Measurements from ENCODE around the gene QSOX1. TPM values are rescaled to one million over a fixed set of nuclear protein-coding genes. Genes with fewer than 3 reads are reported as not detected.

Gene QSOX1
- total and polyA plus RNA-seq, 2 donors (not counting 3 experiments of a cell fraction or from before 2014, with no cell fraction given), result 256 to 415 TPM

DNA sequence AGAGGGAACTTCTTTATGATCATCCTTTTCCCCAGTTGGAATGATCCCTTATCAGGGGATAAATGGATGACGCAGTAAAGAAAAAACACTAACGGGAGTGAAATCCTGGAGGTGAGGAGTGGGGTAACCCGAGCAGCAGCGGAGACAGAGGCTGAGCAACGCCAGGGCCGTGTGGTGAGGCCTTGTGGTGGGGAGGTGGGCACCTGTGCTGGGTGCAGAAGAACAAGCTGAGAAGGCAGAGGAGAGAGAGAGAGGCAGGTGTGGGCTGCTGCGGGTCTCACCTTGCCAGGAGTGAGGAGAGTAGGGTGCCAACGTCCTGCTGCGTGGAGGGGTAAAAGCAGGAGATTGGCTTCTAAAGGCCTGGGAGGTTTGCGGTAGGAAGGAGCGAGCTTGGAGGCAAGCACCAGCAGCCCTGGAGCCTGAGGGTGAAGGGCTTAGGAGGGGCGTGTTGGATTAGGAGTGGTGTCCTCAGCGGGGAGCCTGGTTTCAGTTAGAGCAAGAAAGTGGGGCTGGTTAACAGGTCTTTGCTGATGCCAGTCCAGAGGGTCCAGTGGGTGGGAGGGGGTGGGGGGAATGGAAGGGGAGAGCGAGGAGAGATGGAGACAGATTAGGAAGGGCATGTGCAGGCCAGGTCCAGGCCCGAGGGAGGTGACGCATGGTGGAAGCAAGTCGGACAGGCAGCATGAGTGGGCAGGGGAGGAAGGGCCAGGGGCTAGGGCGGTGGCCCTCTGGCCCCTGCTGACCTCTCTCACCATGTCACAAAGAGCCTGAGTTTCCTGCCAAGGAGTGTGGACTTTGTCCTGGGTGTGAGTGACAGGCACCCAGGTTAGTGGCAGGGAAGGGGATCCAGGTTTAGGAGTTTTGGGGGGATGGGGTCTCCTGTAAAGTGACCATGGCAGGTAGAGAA is 38.7 kb downstream of the QSOX1 start:
- no TSS peak for BruUV-seq (replicated peaks)
- TF ChIP-seq, protein P1, sequence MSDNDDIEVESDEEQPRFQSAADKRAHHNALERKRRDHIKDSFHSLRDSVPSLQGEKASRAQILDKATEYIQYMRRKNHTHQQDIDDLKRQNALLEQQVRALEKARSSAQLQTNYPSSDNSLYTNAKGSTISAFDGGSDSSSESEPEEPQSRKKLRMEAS (IDR thresholded peaks at IDR 0.05; ENCODE audit: insufficient read depth, insufficient read length), result no peak
- TF ChIP-seq POLR2A (IDR thresholded peaks at IDR 0.05; ENCODE audit: low read depth, low read length), result no peak
- TF ChIP-seq MYC (IDR thresholded peaks at IDR 0.05; ENCODE audit: low read depth, low read length), result no peak
- no peak for TF ChIP-seq EZH2 (IDR thresholded peaks at IDR 0.05; ENCODE audit: borderline replicate concordance, low read depth, low read length, severe bottlenecking)
- no peak for TF ChIP-seq GATA2 (IDR thresholded peaks at IDR 0.05; ENCODE audit: insufficient read depth, insufficient read length, low read depth, low read length)
- no peak for TF ChIP-seq POLR2AphosphoS5 (IDR thresholded peaks at IDR 0.05; ENCODE audit: insufficient read depth, low read depth, low read length)
- TF ChIP-seq JUN (IDR thresholded peaks at IDR 0.05; ENCODE audit: borderline replicate concordance, insufficient read depth, insufficient read length, low read depth), result no peak
- no peak for TF ChIP-seq FOS (IDR thresholded peaks at IDR 0.05; ENCODE audit: borderline replicate concordance, insufficient read depth, low read length)
- TF ChIP-seq, protein P2, sequence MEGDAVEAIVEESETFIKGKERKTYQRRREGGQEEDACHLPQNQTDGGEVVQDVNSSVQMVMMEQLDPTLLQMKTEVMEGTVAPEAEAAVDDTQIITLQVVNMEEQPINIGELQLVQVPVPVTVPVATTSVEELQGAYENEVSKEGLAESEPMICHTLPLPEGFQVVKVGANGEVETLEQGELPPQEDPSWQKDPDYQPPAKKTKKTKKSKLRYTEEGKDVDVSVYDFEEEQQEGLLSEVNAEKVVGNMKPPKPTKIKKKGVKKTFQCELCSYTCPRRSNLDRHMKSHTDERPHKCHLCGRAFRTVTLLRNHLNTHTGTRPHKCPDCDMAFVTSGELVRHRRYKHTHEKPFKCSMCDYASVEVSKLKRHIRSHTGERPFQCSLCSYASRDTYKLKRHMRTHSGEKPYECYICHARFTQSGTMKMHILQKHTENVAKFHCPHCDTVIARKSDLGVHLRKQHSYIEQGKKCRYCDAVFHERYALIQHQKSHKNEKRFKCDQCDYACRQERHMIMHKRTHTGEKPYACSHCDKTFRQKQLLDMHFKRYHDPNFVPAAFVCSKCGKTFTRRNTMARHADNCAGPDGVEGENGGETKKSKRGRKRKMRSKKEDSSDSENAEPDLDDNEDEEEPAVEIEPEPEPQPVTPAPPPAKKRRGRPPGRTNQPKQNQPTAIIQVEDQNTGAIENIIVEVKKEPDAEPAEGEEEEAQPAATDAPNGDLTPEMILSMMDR (IDR thresholded peaks at IDR 0.05; ENCODE audit: extremely low read depth in 1 of 2, insufficient read depth in 1 of 2, low read depth in 1 of 2, low read length in 2 of 2), result no peak
- Histone ChIP-seq H3K27ac (ENCODE audit: insufficient read depth, low read depth, low read length) (no peak overlapping the region), H3K9ac (replicated peaks; ENCODE audit: extremely low read depth, insufficient read depth, low read length) (no peak overlapping the region), H3K9me3 (replicated peaks; ENCODE audit: control insufficient read depth, insufficient read depth, low read length) (no peaks in the 10 kb centered on the region), H3K36me3 (ENCODE audit: control insufficient read depth in 2 of 2, extremely low read depth in 1 of 2, insufficient read depth in 2 of 2, low read length in 2 of 2) (peaks cover 2 to 36% of the 10 kb centered on the region in 2 experiments), H3K4me2 (ENCODE audit: insufficient read depth, low read length) (no peak overlapping the region), H3K4me3 (replicated peaks in 1 of 3; ENCODE audit: insufficient read depth in 1 of 3, low read depth in 1 of 3, low read length in 3 of 3) (no peak overlapping the region), H3K9me1 (replicated peaks; ENCODE audit: control insufficient read depth, extremely low read depth, insufficient read depth, low read length) (no peaks in the 10 kb centered on the region), H3K79me2 (ENCODE audit: control insufficient read depth, insufficient read depth, low read length) (no peaks in the 10 kb centered on the region), H4K20me1 (replicated peaks; ENCODE audit: control insufficient read depth, extremely low read depth, insufficient read depth, low read length) (no peaks in the 10 kb centered on the region), H2AFZ (ENCODE audit: low read depth, low read length) (no peak overlapping the region), H3K27me3 (ENCODE audit: control insufficient read depth in 2 of 2, insufficient read depth in 2 of 2, low read length in 2 of 2) (no peaks in the 10 kb centered on the region), H3K4me1 (ENCODE audit: control insufficient read depth, extremely low read depth, insufficient read depth, low read length) (no peaks in the 10 kb centered on the region)
- no peak for DNase-seq (ENCODE audit: low read depth, low spot score)
- dilution Hi-C loops (cut with MboI; ENCODE audit: extremely low pct_ligation_motif_present, low sequenced_read_pairs) (no loop called here), intact Hi-C loops (cut with micrococcal nuclease) (no loop called here)
- FAIRE-seq, result no peak
- CTCF ChIA-PET, result interaction anchor here (1.3 kb wide), 1 partner anchor 9 kb away, joined by 3 read pairs; no protein-coding TSS in a partner anchor
- POLR2A ChIA-PET, result no interaction called here

All from endothelial cell of umbilical vein (primary cell).